Measurements from ENCODE around the gene LYRM1.
A peak's percentile ranks its signal among the peaks of the same experiment; 100 is the strongest.

The LYRM1 gene

GRCh38 chr16:20899477-20900298, 883 bp upstream of the LYRM1 start:
- Histone ChIP-seq H3K27ac (peak overlapping the region; percentile 98), H3K4me3 (ENCODE audit: low read depth, low read length) (peak overlapping the region; percentile 64), H3K36me3 (peaks cover 59% of the 10 kb centered on the region), H3K27me3 (ENCODE audit: insufficient read depth, low read depth, severe bottlenecking) (no peaks in the 10 kb centered on the region), H3K9me3 (ENCODE audit: severe bottlenecking) (no peaks in the 10 kb centered on the region)
- peak; percentile 75 for DNase-seq
- no peak for TF ChIP-seq CTCF (IDR thresholded peaks at IDR 0.05; ENCODE audit: low read depth, low read length)

GRCh38 chr16:20901068-20901435, 481 bp downstream of the LYRM1 start:
- H3K9me3 ChIP-seq (ENCODE audit: severe bottlenecking): no peaks in the 10 kb centered on the region
- peaks cover 49% of the 10 kb centered on the region for H3K36me3 ChIP-seq
- TF ChIP-seq CTCF (IDR thresholded peaks at IDR 0.05; ENCODE audit: low read depth, low read length): no peak
- DNase-seq: no peak
- H3K4me3 ChIP-seq (ENCODE audit: low read depth, low read length): peak overlapping the region; percentile 71
- peak overlapping the region; percentile 98 for H3K27ac ChIP-seq
- H3K27me3 ChIP-seq (ENCODE audit: insufficient read depth, low read depth, severe bottlenecking): no peaks in the 10 kb centered on the region

GRCh38 chr16:20901436-20902112, 1.0 kb downstream of the LYRM1 start:
- Histone ChIP-seq H3K9me3 (ENCODE audit: severe bottlenecking) (no peaks in the 10 kb centered on the region), H3K4me3 (ENCODE audit: low read depth, low read length) (peak overlapping the region; percentile 71), H3K36me3 (peaks cover 45% of the 10 kb centered on the region), H3K27me3 (ENCODE audit: insufficient read depth, low read depth, severe bottlenecking) (no peaks in the 10 kb centered on the region), H3K27ac (peak overlapping the region; percentile 98)
- DNase-seq: peak; percentile 20
- no peak for TF ChIP-seq CTCF (IDR thresholded peaks at IDR 0.05; ENCODE audit: low read depth, low read length)

- H3K9me3 ChIP-seq (ENCODE audit: severe bottlenecking): no peaks in the 10 kb centered on the region
- H3K4me3 ChIP-seq (ENCODE audit: low read depth, low read length): peak overlapping the region; percentile 71
- no peak for TF ChIP-seq CTCF (IDR thresholded peaks at IDR 0.05; ENCODE audit: low read depth, low read length)
- peak; percentile 57 for DNase-seq
- peaks cover 36% of the 10 kb centered on the region for H3K36me3 ChIP-seq
- H3K27ac ChIP-seq: peak overlapping the region; percentile 98
- H3K27me3 ChIP-seq (ENCODE audit: insufficient read depth, low read depth, severe bottlenecking): no peaks in the 10 kb centered on the region
Observed at GRCh38 chr16:20902426-20902825, 1.9 kb downstream of the LYRM1 start.

- no peak overlapping the region for H3K4me3 ChIP-seq (ENCODE audit: low read depth, low read length)
- no peaks in the 10 kb centered on the region for H3K9me3 ChIP-seq (ENCODE audit: severe bottlenecking)
- no peak for DNase-seq
- H3K36me3 ChIP-seq: peaks cover 28% of the 10 kb centered on the region
- peak overlapping the region; percentile 98 for H3K27ac ChIP-seq
- no peak for TF ChIP-seq CTCF (IDR thresholded peaks at IDR 0.05; ENCODE audit: low read depth, low read length)
- no peaks in the 10 kb centered on the region for H3K27me3 ChIP-seq (ENCODE audit: insufficient read depth, low read depth, severe bottlenecking)
Observed at GRCh38 chr16:20903116-20903898, 2.7 kb downstream of the LYRM1 start.
